Activated T-helper 17 cell treated with anti-CD3 and anti-CD28 coated beads, Interleukin-2, amount 50 U/mL, for 72 hours (primary cell): ENCODE data around the gene AGAP1. TPM values are rescaled to one million over a fixed set of nuclear protein-coding genes. Genes with fewer than 3 reads are reported as not detected.

Experiments
- ATAC-seq: fragments of 150-1000 bp; cut with Tn5 transposase; replicated peaks from 2 replicates; pipeline ENCODE4 v1.10.0; 2021; ENCODE audit warnings: mild to moderate bottlenecking, moderate library complexity
- H3K27ac Mint-ChIP-seq: one replicate; pipeline ENCODE4 v1.8.0; 2022; ENCODE audit warnings: mixed read lengths
- H3K27me3 Mint-ChIP-seq: one replicate; pipeline ENCODE4 v1.8.0; 2022; ENCODE audit warnings: mixed read lengths
- H3K36me3 Mint-ChIP-seq: one replicate; pipeline ENCODE4 v1.8.0; 2022; ENCODE audit warnings: low read depth, mild to moderate bottlenecking, mixed read lengths
- H3K4me1 Mint-ChIP-seq: one replicate; pipeline ENCODE4 v1.8.0; 2022; ENCODE audit warnings: mixed read lengths
- H3K4me3 Mint-ChIP-seq: one replicate; pipeline ENCODE4 v1.8.0; 2022; ENCODE audit warnings: mild to moderate bottlenecking, mixed read lengths
- H3K9me3 Mint-ChIP-seq: one replicate; pipeline ENCODE4 v1.8.0; 2022; ENCODE audit warnings: mixed read lengths
- total RNA-seq, 2 donors: library from RNA; stranded (reverse); gene quantifications; one replicate each; pipeline ENCODE4 v1.2.3, GENCODE V29; 2022

The AGAP1 gene
- total RNA-seq, 2 donors from 2014 or later = 2.2 to 5.3 TPM

GRCh38 chr2:236101311-236101950, 607.6 kb downstream of the AGAP1 start:
- Mint-ChIP-seq H3K36me3 (no peaks in the 10 kb centered on the region), H3K4me1 (no peaks in the 10 kb centered on the region), H3K4me3 (no peak overlapping the region), H3K9me3 (no peaks in the 10 kb centered on the region), H3K27ac (no peak overlapping the region), H3K27me3 (no peaks in the 10 kb centered on the region)
- ATAC-seq = no peak

- Mint-ChIP-seq H3K4me1 (no peaks in the 10 kb centered on the region), H3K27me3 (no peaks in the 10 kb centered on the region), H3K27ac (no peak overlapping the region), H3K36me3 (no peaks in the 10 kb centered on the region), H3K4me3 (no peak overlapping the region), H3K9me3 (no peaks in the 10 kb centered on the region)
- no peak for ATAC-seq
Measured at GRCh38 chr2:236102971-236103370, 609.1 kb downstream of the AGAP1 start.

- ATAC-seq = no peak
- Mint-ChIP-seq H3K4me1 (peaks cover 5% of the 10 kb centered on the region), H3K27me3 (peaks cover 4% of the 10 kb centered on the region), H3K9me3 (no peaks in the 10 kb centered on the region), H3K36me3 (no peaks in the 10 kb centered on the region), H3K4me3 (no peak overlapping the region), H3K27ac (no peak overlapping the region)
Measured at GRCh38 chr2:236103981-236104380, 610.1 kb downstream of the AGAP1 start.

- Mint-ChIP-seq H3K27me3 (peaks cover 4% of the 10 kb centered on the region), H3K9me3 (no peaks in the 10 kb centered on the region), H3K36me3 (no peaks in the 10 kb centered on the region), H3K4me3 (no peak overlapping the region), H3K4me1 (peaks cover 5% of the 10 kb centered on the region), H3K27ac (no peak overlapping the region)
- ATAC-seq = no peak
Measured at GRCh38 chr2:236105955-236106607, 612.2 kb downstream of the AGAP1 start.

- Mint-ChIP-seq H3K4me1 (peaks cover 5% of the 10 kb centered on the region), H3K27ac (no peak overlapping the region), H3K27me3 (peaks cover 4% of the 10 kb centered on the region), H3K36me3 (no peaks in the 10 kb centered on the region), H3K9me3 (no peaks in the 10 kb centered on the region), H3K4me3 (no peak overlapping the region)
- no peak for ATAC-seq
Measured at GRCh38 chr2:236106761-236107160, 612.9 kb downstream of the AGAP1 start.

GRCh38 chr2:236107536-236107935, 613.7 kb downstream of the AGAP1 start:
- Mint-ChIP-seq H3K4me3 (no peak overlapping the region), H3K36me3 (no peaks in the 10 kb centered on the region), H3K27me3 (peaks cover 4% of the 10 kb centered on the region), H3K9me3 (no peaks in the 10 kb centered on the region), H3K27ac (no peak overlapping the region), H3K4me1 (peaks cover 5% of the 10 kb centered on the region)
- ATAC-seq = no peak

GRCh38 chr2:236107942-236108625, 614.2 kb downstream of the AGAP1 start:
- Mint-ChIP-seq H3K27me3 (peaks cover 6% of the 10 kb centered on the region), H3K9me3 (no peaks in the 10 kb centered on the region), H3K4me1 (peaks cover 5% of the 10 kb centered on the region), H3K36me3 (no peaks in the 10 kb centered on the region), H3K27ac (no peak overlapping the region), H3K4me3 (no peak overlapping the region)
- ATAC-seq = no peak

- ATAC-seq = no peak
- Mint-ChIP-seq H3K27me3 (peaks cover 6% of the 10 kb centered on the region), H3K27ac (no peak overlapping the region), H3K4me1 (peaks cover 5% of the 10 kb centered on the region), H3K4me3 (no peak overlapping the region), H3K9me3 (no peaks in the 10 kb centered on the region), H3K36me3 (no peaks in the 10 kb centered on the region)
Measured at GRCh38 chr2:236109061-236109460, 615.2 kb downstream of the AGAP1 start.

- Mint-ChIP-seq H3K4me1 (peaks cover 5% of the 10 kb centered on the region), H3K9me3 (no peaks in the 10 kb centered on the region), H3K27me3 (peaks cover 6% of the 10 kb centered on the region), H3K36me3 (no peaks in the 10 kb centered on the region), H3K4me3 (no peak overlapping the region), H3K27ac (no peak overlapping the region)
- no peak for ATAC-seq
Measured at GRCh38 chr2:236109473-236109872, 615.6 kb downstream of the AGAP1 start.

GRCh38 chr2:236112466-236112865, 618.6 kb downstream of the AGAP1 start:
- H3K9me3 Mint-ChIP-seq = no peaks in the 10 kb centered on the region
- peaks cover 6% of the 10 kb centered on the region for H3K27me3 Mint-ChIP-seq
- H3K36me3 Mint-ChIP-seq = no peaks in the 10 kb centered on the region
- no peak overlapping the region for H3K27ac Mint-ChIP-seq
- H3K4me1 Mint-ChIP-seq = peaks cover 5% of the 10 kb centered on the region
- ATAC-seq = no peak
- H3K4me3 Mint-ChIP-seq = no peak overlapping the region

- H3K9me3 Mint-ChIP-seq = no peaks in the 10 kb centered on the region
- H3K27ac Mint-ChIP-seq = no peak overlapping the region
- no peak for ATAC-seq
- H3K27me3 Mint-ChIP-seq = peaks cover 4% of the 10 kb centered on the region
- no peak overlapping the region for H3K4me3 Mint-ChIP-seq
- no peaks in the 10 kb centered on the region for H3K36me3 Mint-ChIP-seq
- peaks cover under 1% of the 10 kb centered on the region for H3K4me1 Mint-ChIP-seq
Measured at GRCh38 chr2:236113425-236113824, 619.6 kb downstream of the AGAP1 start.

GRCh38 chr2:236113948-236114347, 620.1 kb downstream of the AGAP1 start:
- H3K4me1 Mint-ChIP-seq = no peaks in the 10 kb centered on the region
- ATAC-seq = no peak
- H3K36me3 Mint-ChIP-seq = no peaks in the 10 kb centered on the region
- H3K27me3 Mint-ChIP-seq = peaks cover 2% of the 10 kb centered on the region
- H3K9me3 Mint-ChIP-seq = no peaks in the 10 kb centered on the region
- H3K4me3 Mint-ChIP-seq = no peak overlapping the region
- no peak overlapping the region for H3K27ac Mint-ChIP-seq

- Mint-ChIP-seq H3K36me3 (no peaks in the 10 kb centered on the region), H3K27ac (no peak overlapping the region), H3K27me3 (peaks cover 2% of the 10 kb centered on the region), H3K4me3 (no peak overlapping the region), H3K4me1 (no peaks in the 10 kb centered on the region), H3K9me3 (no peaks in the 10 kb centered on the region)
- no peak for ATAC-seq
Measured at GRCh38 chr2:236114959-236115358, 621.1 kb downstream of the AGAP1 start.

GRCh38 chr2:236117401-236117800, 623.6 kb downstream of the AGAP1 start:
- no peak overlapping the region for H3K27ac Mint-ChIP-seq
- no peaks in the 10 kb centered on the region for H3K36me3 Mint-ChIP-seq
- H3K4me3 Mint-ChIP-seq = no peak overlapping the region
- no peaks in the 10 kb centered on the region for H3K9me3 Mint-ChIP-seq
- peaks cover 2% of the 10 kb centered on the region for H3K27me3 Mint-ChIP-seq
- ATAC-seq = no peak
- H3K4me1 Mint-ChIP-seq = no peaks in the 10 kb centered on the region

GRCh38 chr2:236117861-236118269, 624.0 kb downstream of the AGAP1 start:
- Mint-ChIP-seq H3K27ac (no peak overlapping the region), H3K9me3 (no peaks in the 10 kb centered on the region), H3K36me3 (no peaks in the 10 kb centered on the region), H3K4me3 (no peak overlapping the region), H3K27me3 (peaks cover 1% of the 10 kb centered on the region), H3K4me1 (no peaks in the 10 kb centered on the region)
- ATAC-seq = no peak
